Stimulated activated CD4-positive, alpha-beta T cell treated with anti-CD3 and anti-CD28 coated beads, Interleukin-2, amount 100 ng/mL, for 4 hours (primary cell): ENCODE results near the gene CARD10.
"Not testable (repeated sequence)": the region's sequence is repeated elsewhere in the genome, so short reads cannot be mapped to it uniquely, and the experiment has no call there.

Experiments used
- DNase-seq: peaks from one replicate; pipeline ENCODE4 v3.0.0-alpha.2; 2020; ENCODE audit warnings: low read depth

CARD10 gene

GRCh38 chr22:37527081-37527752, 8.0 kb upstream of the CARD10 start:
- not testable (repeated sequence) for DNase-seq

- no peak for DNase-seq
These were observed 7.2 kb upstream of the CARD10 start for GRCh38 chr22:37526376-37526775.

GRCh38 chr22:37525746-37526350, 6.6 kb upstream of the CARD10 start:
- no peak for DNase-seq

GRCh38 chr22:37525073-37525745, 6.0 kb upstream of the CARD10 start:
- DNase-seq, result peak; percentile 29

GRCh38 chr22:37522482-37522881, 3.3 kb upstream of the CARD10 start:
- DNase-seq, result no peak

- no peak for DNase-seq
These were observed 2.1 kb upstream of the CARD10 start for GRCh38 chr22:37521236-37521739.

GRCh38 chr22:37520776-37521191, 1.6 kb upstream of the CARD10 start:
- no peak for DNase-seq

- DNase-seq, result no peak
These were observed 527 bp downstream of the CARD10 start for GRCh38 chr22:37518509-37519267.

- no peak for DNase-seq
These were observed 1.3 kb downstream of the CARD10 start for GRCh38 chr22:37517826-37518450.

- DNase-seq, result no peak
These were observed 2.8 kb downstream of the CARD10 start for GRCh38 chr22:37516456-37516855.

GRCh38 chr22:37515901-37516300, 3.3 kb downstream of the CARD10 start:
- DNase-seq, result no peak

GRCh38 chr22:37514526-37515051, 4.6 kb downstream of the CARD10 start:
- no peak for DNase-seq

GRCh38 chr22:37511395-37512104, 7.7 kb downstream of the CARD10 start:
- no peak for DNase-seq

GRCh38 chr22:37510091-37510490, 9.1 kb downstream of the CARD10 start:
- no peak for DNase-seq

GRCh38 chr22:37509059-37509860, 10.0 kb downstream of the CARD10 start:
- no peak for DNase-seq

- no peak for DNase-seq
These were observed 10.7 kb downstream of the CARD10 start for GRCh38 chr22:37508431-37508992.

GRCh38 chr22:37507731-37508130, 11.5 kb downstream of the CARD10 start:
- no peak for DNase-seq

GRCh38 chr22:37505989-37506388, 13.2 kb downstream of the CARD10 start:
- no peak for DNase-seq

- DNase-seq, result no peak
These were observed 13.7 kb downstream of the CARD10 start for GRCh38 chr22:37505565-37505964.

GRCh38 chr22:37504964-37505363, 14.3 kb downstream of the CARD10 start:
- DNase-seq, result no peak
